Activated CD4-positive, alpha-beta T cell treated with anti-CD3 and anti-CD28 coated beads, Interleukin-2, amount 10 ng/mL, durations not matched to agents 7 days and 5 days (primary cell): Measurements from ENCODE around the gene GIPC2. TPM values are rescaled to one million over a fixed set of nuclear protein-coding genes. Genes with fewer than 3 reads are reported as not detected.
A peak's percentile ranks its signal among the peaks of the same experiment; 100 is the strongest.
"Not testable (repeated sequence)": the region's sequence is repeated elsewhere in the genome, so short reads cannot be mapped to it uniquely, and the experiment has no call there.

ENCODE experiments used
- CTCF ChIA-PET: fragments of 350-600 bp; sonication (Branson Sonifier 250); formaldehyde crosslinking; loops from one replicate; lab custom pipeline; 2021; ENCODE audit warnings: antibody characterized with exemption; lab: Charles Lee
- POLR2A ChIA-PET: fragments of 350-600 bp; sonication (Branson Sonifier 250); formaldehyde crosslinking; loops from one replicate; lab custom pipeline; 2021; ENCODE audit warnings: antibody characterized with exemption; lab: Charles Lee
- DNase-seq: peaks from one replicate; pipeline ENCODE4 v3.0.0-alpha.2; 2020
- H3K27ac Mint-ChIP-seq: one replicate; pipeline ENCODE4 v1.8.0; 2021; ENCODE audit warnings: mild to moderate bottlenecking, moderate library complexity, mixed read lengths
- H3K27me3 Mint-ChIP-seq: one replicate; pipeline ENCODE4 v1.8.0; 2021; ENCODE audit warnings: mixed read lengths
- H3K36me3 Mint-ChIP-seq: one replicate; pipeline ENCODE4 v1.8.0; 2021; ENCODE audit warnings: low read depth, mixed read lengths
- H3K4me1 Mint-ChIP-seq: one replicate; pipeline ENCODE4 v1.8.0; 2021; ENCODE audit warnings: mixed read lengths
- H3K4me3 Mint-ChIP-seq: one replicate; pipeline ENCODE4 v1.8.0; 2021; ENCODE audit warnings: mild to moderate bottlenecking, moderate library complexity, mixed read lengths
- H3K9me3 Mint-ChIP-seq: one replicate; pipeline ENCODE4 v1.8.0; 2021; ENCODE audit warnings: mixed read lengths
- total RNA-seq, 2 experiments: library from RNA; stranded (reverse); gene quantifications; one replicate each; pipeline ENCODE4 v1.2.3, GENCODE V29; 2021

Gene GIPC2
- total RNA-seq, 2 experiments from 2014 or later: 0.08 to 0.10 TPM

DNA sequence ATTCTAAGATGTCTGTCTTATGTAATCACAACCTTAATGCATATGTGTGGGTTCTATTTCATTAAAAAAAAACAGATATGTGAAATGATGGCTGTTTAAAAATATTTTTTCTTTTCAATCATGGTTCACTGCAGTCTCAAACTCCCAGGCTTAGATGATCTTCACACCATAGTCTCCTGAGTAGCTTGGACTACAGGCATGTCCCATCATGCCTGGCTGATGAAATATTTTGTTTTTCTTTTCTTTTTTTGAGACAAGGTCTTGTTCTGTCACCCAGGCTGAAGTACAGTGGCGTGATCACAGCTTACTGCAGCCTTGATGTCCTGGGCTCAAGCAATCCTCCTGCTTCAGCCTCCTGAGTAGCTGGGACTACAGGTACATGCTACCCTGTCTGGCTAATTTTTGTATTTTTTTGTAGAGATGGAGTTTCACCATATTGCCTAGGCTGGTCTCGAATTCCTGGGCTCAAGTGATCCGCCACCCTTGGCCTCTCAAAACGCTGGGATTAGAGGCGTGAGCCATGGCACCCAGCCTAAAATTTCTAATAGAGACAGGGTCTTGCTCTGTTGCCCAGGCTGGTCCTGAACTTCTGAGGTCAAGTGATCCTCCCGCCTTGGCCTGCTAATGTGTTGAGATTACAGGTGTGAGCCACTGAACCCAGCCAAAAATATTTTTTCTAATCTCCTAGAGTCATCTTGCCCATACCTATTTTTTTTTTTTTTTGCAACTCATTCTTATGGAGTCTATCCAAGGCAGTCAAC lies 67.6 kb downstream of the GIPC2 start:
- H3K27ac Mint-ChIP-seq: no peak overlapping the region
- no peak for DNase-seq
- CTCF ChIA-PET: interaction anchor here (0.9 to 1.7 kb wide), 3 partner anchors 10 to 1959 kb away, joined by 3 read pairs; no protein-coding TSS in a partner anchor
- H3K4me3 Mint-ChIP-seq: no peak overlapping the region
- POLR2A ChIA-PET: no interaction called here
- H3K9me3 Mint-ChIP-seq: no peaks in the 10 kb centered on the region
- H3K27me3 Mint-ChIP-seq: peaks cover 2% of the 10 kb centered on the region
- no peaks in the 10 kb centered on the region for H3K4me1 Mint-ChIP-seq
- no peaks in the 10 kb centered on the region for H3K36me3 Mint-ChIP-seq

DNA sequence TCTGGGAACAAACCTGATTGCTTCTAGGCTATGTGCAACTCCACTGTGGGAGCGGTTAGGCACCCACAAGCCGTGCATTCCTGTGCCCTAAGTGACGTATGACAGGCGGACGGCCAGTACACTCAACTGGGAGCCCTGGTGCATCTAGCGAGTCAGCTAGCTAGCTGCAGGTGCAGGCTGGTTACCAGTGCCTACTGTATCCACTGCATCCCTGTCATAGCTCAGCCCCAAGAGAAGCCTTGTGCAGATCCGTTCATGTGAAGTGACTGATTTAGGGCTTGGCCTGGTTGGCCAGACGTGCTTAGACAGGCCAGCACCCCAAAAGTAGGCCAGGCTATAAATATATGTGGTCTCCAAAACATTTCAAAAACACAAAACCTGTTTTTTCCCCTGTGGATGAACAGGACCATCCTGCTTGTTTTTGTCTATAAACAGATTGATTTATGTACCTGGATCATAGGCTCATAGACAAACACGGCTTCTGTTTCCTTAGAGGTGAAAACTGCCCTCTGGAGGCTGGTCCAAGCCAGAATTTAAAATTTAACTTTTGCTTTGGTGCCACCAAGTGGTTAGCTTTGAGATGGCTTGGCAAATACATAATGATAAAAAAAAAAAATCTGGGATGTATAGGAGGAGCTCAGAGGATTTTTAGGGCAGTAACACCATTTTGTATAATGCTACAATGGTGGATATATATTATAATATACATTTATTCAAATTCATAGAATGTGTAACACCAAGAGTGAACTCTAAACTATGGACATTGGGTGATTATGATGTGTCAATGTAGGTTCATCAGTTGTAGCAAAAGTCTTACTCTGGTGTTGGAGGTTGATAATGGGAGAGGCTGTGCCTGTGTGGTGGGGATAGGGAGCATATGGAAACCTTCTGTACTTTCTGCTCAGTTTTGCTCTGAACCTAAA lies 68.5 kb downstream of the GIPC2 start:
- no peak overlapping the region for H3K27ac Mint-ChIP-seq
- H3K4me3 Mint-ChIP-seq: no peak overlapping the region
- peaks cover 2% of the 10 kb centered on the region for H3K27me3 Mint-ChIP-seq
- H3K4me1 Mint-ChIP-seq: no peaks in the 10 kb centered on the region
- ChIA-PET CTCF (interaction anchor here (0.6 to 1.7 kb wide), 12 partner anchors 11 to 1960 kb away, joined by 3 to 4 read pairs (median 3); no protein-coding TSS in a partner anchor), POLR2A (no interaction called here)
- peak; percentile 72 for DNase-seq
- no peaks in the 10 kb centered on the region for H3K36me3 Mint-ChIP-seq
- no peaks in the 10 kb centered on the region for H3K9me3 Mint-ChIP-seq

- H3K4me3 Mint-ChIP-seq, H3K4me1 Mint-ChIP-seq, POLR2A ChIA-PET: not testable (repeated sequence)
Observed at GRCh38 chr1:78120485-78120884, 74.7 kb downstream of the GIPC2 start.

GRCh38 chr1:78121710-78122109 lies 75.9 kb downstream of the GIPC2 start:
- Mint-ChIP-seq H3K9me3 (no peaks in the 10 kb centered on the region), H3K27me3 (peaks cover 2% of the 10 kb centered on the region), H3K27ac (no peak overlapping the region), H3K36me3 (no peaks in the 10 kb centered on the region), H3K4me1 (no peaks in the 10 kb centered on the region), H3K4me3 (no peak overlapping the region)
- ChIA-PET POLR2A (no interaction called here), CTCF (interaction anchor here (0.8 kb wide), 1 partner anchor 21 kb away, joined by 3 read pairs; no protein-coding TSS in a partner anchor)
- no peak for DNase-seq

More at GRCh38 chr1:78120485-78120884, 74.7 kb downstream of the GIPC2 start:
- H3K27me3 Mint-ChIP-seq, H3K9me3 Mint-ChIP-seq, CTCF ChIA-PET, H3K36me3 Mint-ChIP-seq, DNase-seq, H3K27ac Mint-ChIP-seq: not testable (repeated sequence)

DNA sequence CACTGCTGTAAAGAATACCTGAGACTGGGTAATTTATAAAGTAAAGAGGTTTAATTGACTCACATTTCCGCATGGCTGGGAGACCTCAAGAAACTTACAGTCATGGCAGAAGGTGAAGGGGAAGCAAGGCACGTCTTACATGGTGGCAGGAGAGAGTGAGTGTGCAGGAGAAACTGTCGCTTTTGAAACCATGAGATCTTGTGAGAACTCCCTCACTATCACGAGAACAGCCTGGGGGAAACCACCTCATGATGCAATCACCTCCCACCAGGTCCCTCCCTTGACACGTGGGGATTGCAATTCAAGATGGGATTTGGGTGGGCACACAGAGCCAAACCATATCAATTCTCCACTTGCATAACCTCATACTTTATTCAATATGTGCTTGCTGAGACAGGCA lies 76.6 kb downstream of the GIPC2 start:
- ChIA-PET CTCF (no interaction called here), POLR2A (no interaction called here)
- H3K27ac Mint-ChIP-seq: no peak overlapping the region
- DNase-seq: no peak
- H3K4me3 Mint-ChIP-seq: no peak overlapping the region
- peaks cover 2% of the 10 kb centered on the region for H3K27me3 Mint-ChIP-seq
- H3K9me3 Mint-ChIP-seq: no peaks in the 10 kb centered on the region
- H3K36me3 Mint-ChIP-seq: no peaks in the 10 kb centered on the region
- H3K4me1 Mint-ChIP-seq: no peaks in the 10 kb centered on the region

DNA sequence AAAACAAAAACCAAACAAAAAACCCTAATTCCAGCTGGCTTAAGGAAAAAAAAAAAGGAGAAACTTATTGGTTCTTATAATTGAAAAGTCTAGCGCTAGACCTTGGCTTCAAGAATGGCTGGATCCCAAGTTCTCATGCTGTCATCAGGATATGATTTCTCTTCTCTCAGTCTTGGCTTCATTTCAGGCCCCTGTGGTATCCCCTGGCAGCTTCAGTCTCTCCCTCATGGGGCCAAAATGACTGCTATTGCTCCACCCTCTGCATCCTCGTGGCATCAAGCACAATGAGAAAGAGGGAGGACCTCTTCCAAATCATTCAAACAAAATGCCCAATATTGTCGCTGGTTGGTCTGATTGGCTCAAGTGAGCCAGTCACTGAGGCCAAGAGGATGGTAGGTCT lies 80.7 kb downstream of the GIPC2 start:
- POLR2A ChIA-PET: no interaction called here
- H3K9me3 Mint-ChIP-seq: no peaks in the 10 kb centered on the region
- no peak overlapping the region for H3K4me3 Mint-ChIP-seq
- no peak for DNase-seq
- H3K27ac Mint-ChIP-seq: no peak overlapping the region
- H3K36me3 Mint-ChIP-seq: no peaks in the 10 kb centered on the region
- H3K4me1 Mint-ChIP-seq: no peaks in the 10 kb centered on the region
- peaks cover 2% of the 10 kb centered on the region for H3K27me3 Mint-ChIP-seq
- CTCF ChIA-PET: interaction anchor here (1.3 kb wide), 1 partner anchor 16 kb away, joined by 4 read pairs; no protein-coding TSS in a partner anchor

- no peaks in the 10 kb centered on the region for H3K36me3 Mint-ChIP-seq
- no peaks in the 10 kb centered on the region for H3K4me1 Mint-ChIP-seq
- no peaks in the 10 kb centered on the region for H3K9me3 Mint-ChIP-seq
- CTCF ChIA-PET: interaction anchor here (1.4 to 4.0 kb wide), 4 partner anchors 8 to 476 kb away, joined by 3 to 20 read pairs (median 7); no protein-coding TSS in a partner anchor
- no peak overlapping the region for H3K27ac Mint-ChIP-seq
- POLR2A ChIA-PET: no interaction called here
- H3K27me3 Mint-ChIP-seq: peaks cover 7% of the 10 kb centered on the region
- no peak for DNase-seq
- no peak overlapping the region for H3K4me3 Mint-ChIP-seq
Observed at GRCh38 chr1:78132174-78132947, 86.6 kb downstream of the GIPC2 start.

DNA sequence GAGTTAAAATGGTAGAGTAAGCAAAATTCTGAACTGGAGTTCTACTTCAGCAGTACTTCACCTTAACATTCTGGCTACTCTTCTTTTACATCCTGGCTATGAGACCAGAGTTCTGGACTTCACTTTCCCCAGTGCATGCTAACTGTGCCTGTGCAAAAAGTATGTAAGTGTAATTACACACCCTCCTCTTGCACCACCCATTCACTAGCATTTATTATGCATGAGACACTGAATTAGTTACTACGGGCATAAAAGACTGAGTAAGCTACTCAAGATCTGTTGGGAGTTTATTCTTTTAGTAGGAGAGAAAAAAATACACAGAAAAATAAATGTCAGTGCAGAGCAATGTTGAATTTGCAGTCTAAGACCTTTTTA lies 87.2 kb downstream of the GIPC2 start:
- ChIA-PET POLR2A (no interaction called here), CTCF (interaction anchor here (1.7 to 4.0 kb wide), 2 partner anchors 12 to 475 kb away, joined by 6 to 20 read pairs; no protein-coding TSS in a partner anchor)
- Mint-ChIP-seq H3K4me1 (no peaks in the 10 kb centered on the region), H3K27me3 (peaks cover 7% of the 10 kb centered on the region), H3K36me3 (no peaks in the 10 kb centered on the region), H3K4me3 (no peak overlapping the region), H3K9me3 (no peaks in the 10 kb centered on the region), H3K27ac (no peak overlapping the region)
- no peak for DNase-seq

- Mint-ChIP-seq H3K4me3 (no peak overlapping the region), H3K36me3 (no peaks in the 10 kb centered on the region), H3K27ac (no peak overlapping the region), H3K9me3 (no peaks in the 10 kb centered on the region), H3K4me1 (peaks cover 3% of the 10 kb centered on the region), H3K27me3 (peaks cover 7% of the 10 kb centered on the region)
- ChIA-PET POLR2A (no interaction called here), CTCF (interaction anchor here (0.7 to 1.2 kb wide), 2 partner anchors 11 to 22 kb away, joined by 3 to 4 read pairs; no protein-coding TSS in a partner anchor)
- DNase-seq: no peak
Observed at GRCh38 chr1:78136680-78137079, 90.9 kb downstream of the GIPC2 start.

- peaks cover 9% of the 10 kb centered on the region for H3K27me3 Mint-ChIP-seq
- DNase-seq: no peak
- peaks cover 22% of the 10 kb centered on the region for H3K4me1 Mint-ChIP-seq
- H3K27ac Mint-ChIP-seq: no peak overlapping the region
- no peaks in the 10 kb centered on the region for H3K36me3 Mint-ChIP-seq
- H3K4me3 Mint-ChIP-seq: no peak overlapping the region
- no peaks in the 10 kb centered on the region for H3K9me3 Mint-ChIP-seq
- CTCF ChIA-PET: interaction anchor here (0.8 to 1.4 kb wide), 3 partner anchors 15 to 27 kb away, joined by 3 to 4 read pairs (median 4); no protein-coding TSS in a partner anchor
- POLR2A ChIA-PET: no interaction called here
Observed at GRCh38 chr1:78141531-78142231, 95.9 kb downstream of the GIPC2 start.

- no peak for DNase-seq
- Mint-ChIP-seq H3K4me3 (peak overlapping the region; percentile 51), H3K36me3 (no peaks in the 10 kb centered on the region), H3K9me3 (no peaks in the 10 kb centered on the region), H3K27me3 (peaks cover 11% of the 10 kb centered on the region), H3K4me1 (peaks cover 22% of the 10 kb centered on the region), H3K27ac (peak overlapping the region; percentile 93)
- CTCF ChIA-PET: interaction anchor here (1.0 to 5.0 kb wide), 4 partner anchors 11 to 465 kb away, joined by 3 to 20 read pairs (median 6); no protein-coding TSS in a partner anchor
- POLR2A ChIA-PET: no interaction called here
Observed at GRCh38 chr1:78142736-78143135, 97.0 kb downstream of the GIPC2 start.
